GM19193 (cell line): ENCODE results near the gene PCBP4.
A peak's percentile ranks its signal among the peaks of the same experiment; 100 is the strongest.

Experiments
- POLR2A ChIP-seq: IDR thresholded peaks from 4 replicates; pipeline ENCODE4 v1.6.1; 2011; ENCODE audit not compliant: insufficient read depth, insufficient read length; ENCODE audit errors: extremely low read depth

Gene PCBP4

GRCh38 chr3:51982838-51983577 lies 15.8 kb upstream of the PCBP4 start, which contains the start of gene ACY1:
ACY1 (plus strand) TSS chr3:51983535; CDS start chr3:51984065, 530 bp downstream.
- TF ChIP-seq POLR2A = peak; percentile 80

GRCh38 chr3:51982352-51982837 lies 15.1 kb upstream of the PCBP4 start:
- no peak for TF ChIP-seq POLR2A

- no peak for TF ChIP-seq POLR2A
Observed at GRCh38 chr3:51980253-51980652, 13.0 kb upstream of the PCBP4 start.

GRCh38 chr3:51978143-51978502 lies 10.9 kb upstream of the PCBP4 start:
- TF ChIP-seq POLR2A = no peak

GRCh38 chr3:51977446-51978142 lies 10.3 kb upstream of the PCBP4 start:
- no peak for TF ChIP-seq POLR2A

GRCh38 chr3:51975852-51976549 lies 8.7 kb upstream of the PCBP4 start:
- TF ChIP-seq POLR2A = no peak

GRCh38 chr3:51974963-51975851 lies 8.0 kb upstream of the PCBP4 start, which contains the start of gene ABHD14A:
ABHD14A (plus strand) TSS chr3:51975064; CDS start chr3:51975136, 72 bp downstream.
- peak; percentile 80 for TF ChIP-seq POLR2A

GRCh38 chr3:51974277-51974962 lies 7.2 kb upstream of the PCBP4 start:
- no peak for TF ChIP-seq POLR2A

- TF ChIP-seq POLR2A = no peak
Observed at GRCh38 chr3:51971350-51971749, 4.1 kb upstream of the PCBP4 start.

GRCh38 chr3:51970606-51971300 lies 3.5 kb upstream of the PCBP4 start:
- TF ChIP-seq POLR2A = no peak

GRCh38 chr3:51969841-51970240 lies 2.6 kb upstream of the PCBP4 start:
- TF ChIP-seq POLR2A = no peak

- no peak for TF ChIP-seq POLR2A
Observed at GRCh38 chr3:51968883-51969678, 1.8 kb upstream of the PCBP4 start.
